Stimulated activated CD8-positive, alpha-beta memory T cell treated with anti-CD3 and anti-CD28 coated beads, Interleukin-2, amount 100 ng/mL, for 48 hours (primary cell): Measurements from ENCODE around the gene PRDM7.
A peak's percentile ranks its signal among the peaks of the same experiment; 100 is the strongest.

Experiments
- DNase-seq, 2 donors: peaks; one replicate each; pipeline ENCODE4 v3.0.0-alpha.2; 2020; ENCODE audit warnings: low read depth in 2 of 2

PRDM7 gene

DNA sequence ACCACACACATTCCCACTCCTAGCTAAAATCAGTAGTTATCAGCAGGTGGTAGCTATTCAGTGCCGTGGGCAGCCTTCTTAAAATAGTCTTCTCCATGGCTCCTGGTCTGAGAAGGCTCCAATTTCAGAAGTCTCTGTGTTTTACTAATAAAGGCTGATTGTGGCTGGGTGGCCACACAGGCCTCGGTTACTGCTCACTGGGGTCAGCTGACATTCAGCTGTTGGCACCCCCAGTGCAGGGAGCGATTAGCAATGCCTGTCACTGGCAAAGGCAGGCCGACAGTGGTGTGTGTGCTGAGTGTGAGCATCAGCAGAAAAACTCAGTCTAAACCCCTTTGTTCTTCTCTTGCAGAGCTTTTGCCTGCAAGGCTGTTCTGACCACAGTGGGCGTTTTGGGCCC lies 41.2 kb downstream of the PRDM7 start:
- DNase-seq = no peak

DNA sequence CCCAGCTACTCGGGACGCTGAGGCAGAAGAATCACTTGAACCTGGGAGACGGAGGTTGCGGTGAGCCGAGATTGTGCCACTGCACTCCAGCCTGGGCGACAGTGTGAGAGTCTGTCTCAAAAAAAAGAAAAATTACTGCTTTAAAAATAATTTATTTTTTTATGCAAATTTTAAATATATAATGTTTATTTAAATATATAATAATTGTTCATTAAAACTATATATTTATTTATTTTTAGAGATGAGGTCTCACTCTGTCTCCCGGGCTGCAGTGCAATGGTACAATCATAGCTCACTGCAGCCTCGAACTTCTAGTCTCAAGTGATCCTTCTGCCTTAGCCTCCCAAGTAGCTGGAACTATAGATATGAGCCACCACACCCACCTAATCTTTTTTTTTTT lies 42.6 kb downstream of the PRDM7 start:
- no peak for DNase-seq

DNA sequence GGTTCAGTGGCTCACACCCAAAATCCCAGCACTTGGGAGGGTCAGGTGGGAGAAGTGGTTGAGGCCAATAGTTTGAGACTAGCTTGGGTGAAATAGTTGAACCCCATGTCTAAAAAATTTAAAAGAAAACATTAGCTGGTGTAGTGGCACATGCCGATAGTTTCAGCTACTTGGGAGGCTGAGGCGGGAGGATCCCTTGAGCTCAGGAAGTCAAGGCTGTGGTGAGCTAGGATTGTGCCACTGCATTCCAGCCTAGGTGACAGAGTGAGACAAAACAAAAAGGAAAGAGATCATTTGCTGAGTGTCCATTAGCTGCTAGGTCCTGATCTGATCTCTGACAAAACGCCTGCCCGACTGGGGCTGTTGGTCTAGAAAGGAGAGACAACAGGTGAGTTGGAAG lies 43.7 kb downstream of the PRDM7 start:
- no peak for DNase-seq

- no peak for DNase-seq
These were observed 44.3 kb downstream of the PRDM7 start for GRCh38 chr16:90032674-90033331.

DNA sequence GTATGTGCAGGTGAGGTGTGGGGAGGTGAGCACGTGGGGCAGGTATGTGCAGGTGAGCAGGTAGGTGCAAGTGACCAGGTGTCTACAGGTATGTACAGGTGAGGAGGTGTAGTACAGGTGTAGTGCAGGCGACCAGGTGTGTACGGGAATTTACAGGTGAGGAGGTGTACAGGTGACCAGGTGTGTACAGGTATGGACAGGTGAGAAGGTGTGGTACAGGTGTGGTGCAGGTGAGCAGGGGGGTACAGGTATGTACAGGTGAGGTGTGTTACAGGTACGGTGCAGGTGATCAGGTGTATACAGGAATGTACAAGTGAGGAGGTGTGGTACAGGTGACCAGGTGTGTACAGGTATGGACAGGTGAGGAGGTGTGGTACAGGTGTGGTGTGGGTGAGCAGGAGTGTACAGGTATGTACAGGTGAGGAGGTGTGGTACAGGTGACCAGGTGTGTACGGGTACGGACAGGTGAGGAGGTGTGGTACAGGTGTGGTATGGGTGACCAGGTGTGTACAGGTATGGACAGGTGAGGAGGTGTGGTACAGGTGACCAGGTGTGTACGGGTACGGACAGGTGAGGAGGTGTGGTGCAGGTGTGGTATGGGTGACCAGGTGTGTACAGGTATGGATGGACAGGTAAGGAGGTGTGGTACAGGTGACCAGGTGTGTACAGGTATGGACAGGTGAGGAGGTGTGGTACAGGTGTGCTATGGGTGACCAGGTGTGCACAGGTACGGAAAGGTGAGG lies 45.0 kb downstream of the PRDM7 start:
- DNase-seq = no peak

- DNase-seq = no peak
These were observed 45.8 kb downstream of the PRDM7 start for GRCh38 chr16:90031186-90031930.

GRCh38 chr16:90028985-90029384 lies 48.1 kb downstream of the PRDM7 start:
- DNase-seq = no peak

DNA sequence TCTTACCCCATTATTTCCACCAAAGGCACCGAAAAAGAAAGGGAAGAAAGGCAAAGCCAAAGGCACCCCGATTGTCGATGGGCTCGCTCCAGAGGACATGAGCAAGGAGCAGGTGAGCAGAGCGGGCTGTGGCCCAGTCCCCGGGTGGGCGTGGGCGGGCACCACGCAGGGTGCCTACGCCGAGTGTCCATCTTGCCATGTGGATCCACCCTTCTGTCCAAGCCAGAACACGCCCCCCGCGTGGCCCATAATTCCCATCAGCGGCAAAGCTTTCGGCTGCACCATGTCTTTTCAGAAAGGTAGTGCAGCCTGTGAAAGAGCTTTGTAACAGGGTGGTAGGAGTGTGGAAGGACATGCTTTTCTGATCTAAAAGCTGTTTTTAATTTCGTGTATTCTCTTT lies 49.5 kb downstream of the PRDM7 start:
- DNase-seq = no peak

DNA sequence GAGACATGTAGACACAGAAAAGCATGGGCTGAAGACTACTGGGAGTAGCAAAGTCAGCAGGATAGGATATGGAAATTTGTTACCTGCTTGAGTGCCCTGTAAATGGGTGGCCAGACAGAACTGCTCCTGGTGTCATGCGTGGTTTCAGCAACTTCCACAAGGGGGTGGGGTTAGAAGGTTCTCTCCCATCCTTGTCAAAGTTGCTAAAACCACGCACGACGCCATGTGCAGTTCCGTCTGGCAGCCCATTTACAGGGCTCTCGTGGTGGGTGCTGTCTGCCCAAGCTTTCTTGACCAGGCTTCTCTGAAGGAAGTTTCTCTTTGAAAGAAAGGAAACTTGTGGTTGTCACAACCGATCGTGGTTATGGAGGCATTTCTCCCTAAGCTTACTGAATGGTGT lies 51.0 kb downstream of the PRDM7 start:
- DNase-seq = no peak

DNA sequence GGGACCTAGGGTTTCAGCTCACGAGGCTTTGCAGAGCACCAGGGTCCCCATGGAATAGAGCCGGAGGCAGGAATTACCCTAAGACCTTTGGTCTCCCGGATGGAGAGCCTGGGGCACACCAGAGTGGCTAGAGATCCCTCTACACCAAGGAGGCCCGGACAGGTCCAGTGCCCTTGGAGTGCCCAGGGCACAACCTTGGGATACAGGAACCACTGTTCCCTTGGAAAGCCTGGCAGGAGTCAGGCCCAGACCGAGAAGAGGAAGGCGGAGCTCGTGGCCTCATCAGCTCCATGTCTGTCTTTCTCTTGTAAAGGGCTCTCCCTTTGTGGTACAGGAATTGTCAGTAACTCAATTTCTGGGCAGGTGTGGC lies 54.1 kb downstream of the PRDM7 start:
- no peak for DNase-seq

DNA sequence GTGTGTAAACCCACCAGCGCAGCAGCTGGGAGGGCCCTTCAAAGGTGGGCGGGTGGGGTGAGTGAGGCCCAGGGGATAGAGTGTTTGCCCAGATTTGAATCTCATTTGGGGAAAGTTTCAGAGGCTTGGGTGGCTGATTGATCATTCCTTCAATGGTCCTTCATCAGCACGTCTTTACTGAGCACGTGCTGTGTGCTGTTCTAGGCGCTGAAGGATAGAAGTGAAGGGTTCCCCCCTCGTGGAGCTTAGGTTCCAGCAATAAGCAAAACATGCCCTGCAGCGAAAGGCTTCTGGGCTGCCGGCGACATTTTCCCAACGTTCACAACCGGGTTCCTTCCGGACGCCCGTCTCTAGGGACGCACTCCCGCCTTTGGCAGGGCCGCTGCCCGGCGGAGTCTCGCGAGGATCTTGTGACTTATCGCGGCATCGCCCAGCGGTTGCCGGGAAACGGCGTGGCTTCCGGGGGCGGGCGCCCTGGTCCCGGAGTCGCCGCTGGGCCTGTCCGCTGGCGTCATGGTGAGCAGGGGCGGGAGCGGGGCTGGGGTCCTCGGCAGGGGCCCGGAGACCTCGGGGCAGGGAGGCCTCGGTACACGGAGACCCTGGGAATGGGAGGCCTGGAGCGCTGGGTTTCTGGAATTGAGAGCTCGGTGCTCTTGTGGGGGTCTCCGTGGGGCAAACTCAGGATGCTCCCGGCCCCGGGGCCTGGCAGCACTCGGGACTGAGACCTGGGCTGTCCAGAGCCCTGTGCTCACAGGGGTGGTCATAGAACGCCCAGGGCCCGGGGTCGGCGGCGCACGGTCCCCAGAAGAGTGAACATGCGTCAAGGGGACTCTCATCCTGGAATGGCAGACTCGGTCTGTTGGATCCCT lies 54.7 kb downstream of the PRDM7 start:
- DNase-seq = peak; percentile 70 to 82

DNA sequence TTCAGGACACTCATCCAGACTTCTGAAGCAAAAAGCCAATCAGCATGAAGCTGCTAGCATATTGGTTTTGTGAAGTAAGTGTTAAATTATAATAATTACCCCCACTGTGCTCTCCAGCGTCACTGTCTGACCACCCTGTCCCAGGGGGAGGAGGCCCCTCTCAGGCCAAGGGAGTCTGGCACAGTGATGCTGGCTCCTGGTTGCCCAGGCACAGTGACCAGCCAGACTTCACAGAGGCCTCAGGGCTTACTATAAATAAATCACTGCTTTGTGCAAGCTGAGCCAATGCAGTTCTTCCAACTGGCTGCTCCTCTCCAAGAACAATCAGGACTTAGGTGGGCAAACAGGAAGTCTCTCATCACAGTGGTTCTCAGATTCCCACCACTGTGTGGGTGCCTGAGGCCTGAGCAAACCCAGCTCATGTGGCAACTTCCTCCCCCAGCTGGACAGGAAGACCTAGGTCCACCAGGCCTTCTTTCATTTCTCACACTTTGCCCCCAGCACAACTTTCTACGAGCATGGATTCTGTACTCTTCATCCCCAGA lies 56.2 kb downstream of the PRDM7 start:
- no peak for DNase-seq

GRCh38 chr16:90020260-90020837 lies 56.8 kb downstream of the PRDM7 start:
- DNase-seq = no peak

DNA sequence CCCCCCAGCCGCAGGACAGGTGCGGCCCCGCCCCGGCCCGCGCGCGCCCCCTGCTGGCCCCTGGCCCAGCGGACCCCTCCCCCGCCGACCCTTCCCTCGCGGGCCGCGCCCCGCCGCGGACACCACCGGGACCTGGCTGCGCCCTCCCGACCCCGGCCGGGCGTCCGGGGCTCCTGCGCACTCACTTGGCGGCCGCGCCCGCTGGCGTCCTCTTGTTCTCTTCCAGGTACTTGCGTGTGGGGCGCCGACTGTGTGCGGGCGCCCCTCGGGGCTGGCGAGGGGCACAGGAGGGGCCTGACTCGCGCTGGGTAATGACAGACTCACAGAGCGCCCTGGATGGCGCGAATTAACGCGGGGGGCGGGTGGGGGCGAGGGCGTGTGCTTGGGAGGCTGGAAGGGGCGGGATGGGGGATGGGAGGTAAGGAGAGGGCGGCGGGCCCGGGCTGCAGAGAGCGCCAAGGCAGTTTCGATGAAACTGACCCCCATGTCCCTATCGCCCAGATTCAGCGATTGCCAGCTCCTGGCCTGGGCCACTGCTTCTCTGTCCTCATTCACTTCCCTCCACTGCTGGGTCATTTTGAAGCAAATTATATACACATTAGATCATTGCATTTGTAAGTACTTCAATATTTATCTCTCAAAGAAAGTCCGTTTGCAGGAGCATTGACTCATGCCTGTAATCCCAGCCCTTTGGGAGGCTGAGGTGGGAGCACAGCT lies 57.4 kb downstream of the PRDM7 start:
- DNase-seq = peak in 1 of 2 donors; percentile 15

DNA sequence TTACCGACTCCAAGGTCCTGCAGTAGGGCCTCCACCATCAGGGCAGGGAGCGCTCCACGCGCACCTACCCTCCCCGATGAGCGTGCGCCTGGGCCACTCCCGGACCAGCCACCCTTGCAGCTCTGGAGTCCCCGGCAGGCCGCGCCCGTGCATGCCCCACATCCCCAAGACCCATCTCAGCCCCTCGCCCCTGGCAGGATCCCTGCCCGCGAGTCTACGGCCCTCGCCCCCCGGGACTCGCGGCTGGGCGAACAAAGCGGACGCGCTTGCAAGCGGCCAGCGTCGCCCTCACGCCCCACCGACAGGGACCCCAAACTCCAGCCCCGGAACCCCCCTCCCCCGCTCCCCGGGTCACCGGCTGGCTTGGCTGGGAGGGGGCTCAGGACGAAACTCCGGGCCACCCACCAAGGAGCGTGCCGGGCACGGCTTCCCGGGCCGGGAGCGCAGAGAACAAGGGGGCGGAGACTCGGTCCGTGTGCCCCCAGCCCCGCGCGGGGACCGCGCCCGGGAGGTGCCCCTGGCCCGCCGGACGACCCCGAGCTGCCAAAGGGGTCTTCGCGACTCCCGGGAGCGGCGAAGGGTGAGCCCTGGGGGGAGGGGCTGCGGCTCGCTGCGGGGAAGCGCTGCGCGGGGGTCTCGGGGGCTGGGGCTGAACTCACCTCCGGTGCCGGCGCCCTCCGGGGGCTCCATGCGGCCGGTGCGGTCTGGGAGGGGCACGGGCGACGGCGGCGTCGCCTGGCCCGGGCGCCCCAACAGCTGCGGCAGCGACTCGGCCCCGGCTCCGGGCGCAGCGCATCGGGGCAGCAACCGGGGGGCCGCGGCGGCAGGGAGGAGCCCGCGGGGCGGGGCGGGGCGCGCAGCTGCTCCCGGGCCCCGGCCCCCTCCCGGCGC lies 58.2 kb downstream of the PRDM7 start, which contains the start of gene DBNDD1:
TSS of gene DBNDD1 (minus strand) at position 805 of the 891 bp plus-strand sequence. CDS start at position 690, 115 bp downstream.
- no peak for DNase-seq

- no peak for DNase-seq
These were observed 58.9 kb downstream of the PRDM7 start for GRCh38 chr16:90018297-90018651.

- no peak for DNase-seq
These were observed 60.7 kb downstream of the PRDM7 start for GRCh38 chr16:90016339-90016950.

DNA sequence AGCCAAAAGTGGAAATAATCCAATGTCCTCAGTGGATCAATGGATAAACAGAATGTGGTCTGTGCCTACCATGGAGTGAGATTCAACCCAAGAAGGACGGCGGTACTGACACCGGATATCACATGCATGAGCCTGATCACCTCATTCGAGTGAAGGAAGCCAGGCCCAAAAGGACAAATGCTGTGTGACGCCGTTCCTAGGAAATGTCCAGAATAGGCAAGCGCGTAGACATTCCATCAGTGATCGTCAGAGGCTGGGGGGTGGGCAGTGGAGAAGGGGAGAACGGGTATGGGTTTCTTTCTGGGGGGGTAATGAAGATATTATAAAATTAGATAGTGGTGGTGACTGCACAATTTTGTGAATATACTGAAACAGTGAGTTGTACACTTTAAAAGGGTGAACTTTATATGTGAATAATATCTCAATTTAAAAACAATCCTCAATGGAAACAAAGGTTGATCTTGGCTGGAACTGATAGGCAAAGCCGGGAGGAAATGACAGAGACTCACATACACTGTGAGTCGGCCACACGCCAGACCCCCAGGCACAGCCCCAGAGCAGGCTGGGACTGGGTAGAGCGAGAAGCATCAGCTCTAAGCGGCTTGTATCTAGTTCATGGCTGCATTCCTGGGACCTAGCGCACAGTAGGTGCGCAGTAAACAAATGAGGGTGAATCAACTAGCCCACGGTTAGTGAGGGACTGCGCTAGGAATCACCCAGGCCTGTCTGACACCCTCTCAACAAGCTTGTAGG lies 61.4 kb downstream of the PRDM7 start:
- DNase-seq = no peak
